Stomach (tissue), 19 donors: ENCODE measurements around the gene EPB41. TPM values are rescaled to one million over a fixed set of nuclear protein-coding genes. Genes with fewer than 3 reads are reported as not detected.

Experiments
- DNase-seq, 2 donors: peaks; one replicate each; pipeline versions ENCODE4 v3.0.0 to v3.0.0-alpha.2; 2013 to 2019
- H3K27ac ChIP-seq, 5 donors: fragments of 200-600 bp in 4 of 5; sonication (generic) in 4 of 5; one replicate each; pipeline ENCODE4 v1.5.1; 2013 to 2019; ENCODE audit warnings: mild to moderate bottlenecking in 1 of 5, moderate library complexity in 1 of 5
- H3K27me3 ChIP-seq, 3 donors: fragments of 200-600 bp; sonication (generic); one replicate each; pipeline ENCODE4 v1.5.1; 2017 to 2019; ENCODE audit warnings: mixed run types in 1 of 3
- H3K36me3 ChIP-seq, 4 donors: fragments of 200-600 bp; sonication (generic); 1 replicate in 3 of 4; 2 replicates in 1 of 4; pipeline ENCODE4 v1.5.1; 2016 to 2019
- H3K4me1 ChIP-seq, 4 donors: fragments of 200-600 bp; sonication (generic); one replicate each; pipeline ENCODE4 v1.5.1; 2016 to 2019
- H3K4me3 ChIP-seq, 4 donors: fragments of 200-600 bp; sonication (generic) in 3 of 4; one replicate each; pipeline ENCODE4 v1.5.1; 2016 to 2019; ENCODE audit warnings: mild to moderate bottlenecking in 1 of 4
- H3K9me3 ChIP-seq, 4 donors: fragments of 200-600 bp; sonication (generic); one replicate each; pipeline ENCODE4 v1.5.1; 2016 to 2019
- CTCF ChIP-seq, 7 experiments: fragments of 450-650 bp in 4 of 7; fragments of 200-600 bp in 3 of 7; sonication (generic) in 3 of 7; IDR thresholded peaks; one replicate each; pipeline ENCODE4 v1.5.1; 2016 to 2019; ENCODE audit warnings: antibody characterized with exemption in 7 of 7, control low read depth in 2 of 7, mild to moderate bottlenecking in 1 of 7
- EP300 ChIP-seq: sonication (generic); formaldehyde crosslinking; IDR thresholded peaks from one replicate; pipeline ENCODE4 v1.6.1; 2017; ENCODE audit warnings: antibody characterized with exemption
- POLR2A ChIP-seq, 4 donors: fragments of 450-650 bp; IDR thresholded peaks; one replicate each; pipeline ENCODE4 v1.6.1; 2016; ENCODE audit warnings: antibody characterized with exemption in 4 of 4, control low read depth in 2 of 4, mild to moderate bottlenecking in 1 of 4, moderate library complexity in 1 of 4
- POLR2AphosphoS5 ChIP-seq, 3 donors: sonication (generic); formaldehyde crosslinking; IDR thresholded peaks; one replicate each; pipeline ENCODE4 v1.6.1; 2016; ENCODE audit warnings: antibody characterized with exemption in 3 of 3
- WGBS, 5 donors: extraction: QIAGEN DNeasy Blood & Tissue Kit in 3 of 5; methylation state at CpG; one replicate each; pipeline versions ENCODE4 v1.1.5 to v1.1.7; 2013 to 2018; 5-methylcytosine and 5-hydroxymethylcytosine counted together
- intact Hi-C: fragments of 100-400 bp; cut with DNase I; formaldehyde crosslinking; loops from one replicate; pipeline ENCODE4 v1.15.1; 2023; ENCODE audit warnings: low total_unique reads
- long read RNA-seq, 10 donors: transcript quantifications; one replicate each; lab custom pipeline, GENCODE V29; 2026
- polyA plus RNA-seq, 3 donors: library from polyadenylated mRNA; stranded (reverse); fragments of 200-250 nt; gene quantifications; one replicate each; pipeline ENCODE4 v1.2.3, GENCODE V29; 2013
- total RNA-seq, 5 donors: library from RNA; depleted of rRNA; stranded (reverse); fragments of >200 nt; gene quantifications; one replicate each; pipeline versions ENCODE4 v1.1.0 to v1.2.3, GENCODE V29; 2014 to 2016
- donor health status: healthy with polysubstance abuse.
- donor health status: Bipolar disorder and iron deficiency.
- donor health status: healthy.

EPB41 gene
- total RNA-seq (100 to 1,000 TPM in 1 of 5 donors, 10 to 100 TPM in 4; 40.3 to 112 (median 59.5) TPM), polyA plus RNA-seq (10 to 100 TPM in 2 of 3 donors, 1 to 10 TPM in 1; 6.4 to 17.3 (median 12.2) TPM)
- long read RNA-seq, donor 1, result 0 reads
- long read RNA-seq, donor 2, result 0 reads
- long read RNA-seq, donor 3, result 0 reads
- long read RNA-seq, donor 4, result 0 reads
- long read RNA-seq, donor 5, full-length matches to known transcripts, result 1 of 1 reads
- long read RNA-seq, donor 5, partial matches to known transcripts, result 0 of 1 reads
- long read RNA-seq, donor 5, other reads (novel, unspliced or antisense), result 0 of 1 reads
- long read RNA-seq, donor 6, result 0 reads
- long read RNA-seq, donor 7, result 0 reads
- long read RNA-seq, donor 8, result 0 reads
- long read RNA-seq, donor 9, result 0 reads
- long read RNA-seq, donor 10, result 0 reads

- Histone ChIP-seq H3K9me3 (no peaks in the 10 kb centered on the region), H3K27ac (peak within 1 kb of the TSS; percentile 53 to 79 (median 65)), H3K27me3 (no peaks in the 10 kb centered on the region), H3K36me3 (no peaks in the 10 kb centered on the region), H3K4me1 (peaks cover 12 to 23% (median 18%) of the 10 kb centered on the region in 4 donors), H3K4me3 (peak within 1 kb of the TSS; percentile 62 to 85 (median 82))
- TF ChIP-seq CTCF (IDR thresholded peaks at IDR 0.05) (no peak), POLR2AphosphoS5 (IDR thresholded peaks at IDR 0.05) (peak; percentile 14 to 61 (median 26))
- intact Hi-C loops, result no loop called here
- peak; percentile 92 to 98 for DNase-seq
- 0 to 1% (median 0%) methylated on average over 53 to 95 of the region's 95 CpGs for WGBS, 5 donors
These were observed at the start of gene EPB41 for GRCh38 chr1:28914228-28915030. EPB41 (plus strand) TSS chr1:28914569; CDS start chr1:28987438, 72,869 bp downstream.

- no peak for DNase-seq
- Histone ChIP-seq H3K4me1 (no peaks in the 10 kb centered on the region), H3K9me3 (no peaks in the 10 kb centered on the region), H3K27me3 (peaks cover 0 to 20% (median 0%) of the 10 kb centered on the region in 3 donors), H3K36me3 (no peaks in the 10 kb centered on the region), H3K4me3 (no peak overlapping the region), H3K27ac (no peak overlapping the region)
- WGBS, 5 donors, result 76 to 88% (median 85%) methylated on average over 6 of the region's 6 CpGs
- intact Hi-C loops, result no loop called here
- TF ChIP-seq POLR2AphosphoS5 (IDR thresholded peaks at IDR 0.05) (no peak), CTCF (IDR thresholded peaks at IDR 0.05) (no peak)
These were observed 49.7 kb upstream of the EPB41 start for GRCh38 chr1:28864695-28865094.

- no peak for TF ChIP-seq EP300
- no peak for TF ChIP-seq POLR2AphosphoS5 (IDR thresholded peaks at IDR 0.05)
- TF ChIP-seq POLR2A (IDR thresholded peaks at IDR 0.05), result no peak
- no peak for TF ChIP-seq CTCF (IDR thresholded peaks at IDR 0.05)
- no peaks in the 10 kb centered on the region for H3K36me3 ChIP-seq
- 62 to 76% (median 67%) methylated on average over 8 to 10 of the region's 10 CpGs for WGBS, 5 donors
- no peak overlapping the region for H3K4me3 ChIP-seq
- H3K27ac ChIP-seq, result no peak overlapping the region
- H3K4me1 ChIP-seq, result no peaks in the 10 kb centered on the region
- intact Hi-C loops, result no loop called here
- no peaks in the 10 kb centered on the region for H3K9me3 ChIP-seq
- peaks cover 0 to 30% (median 0%) of the 10 kb centered on the region in 3 donors for H3K27me3 ChIP-seq
- no peak for DNase-seq
These were observed 48.2 kb upstream of the EPB41 start for GRCh38 chr1:28865997-28866650.

GRCh38 chr1:28867850-28868249 is 46.5 kb upstream of the EPB41 start:
- DNase-seq, result no peak
- intact Hi-C loops, result no loop called here
- no peaks in the 10 kb centered on the region for H3K36me3 ChIP-seq
- no peaks in the 10 kb centered on the region for H3K9me3 ChIP-seq
- no peaks in the 10 kb centered on the region for H3K4me1 ChIP-seq
- TF ChIP-seq EP300 (no peak), CTCF (IDR thresholded peaks at IDR 0.05) (no peak), POLR2A (IDR thresholded peaks at IDR 0.05) (no peak), POLR2AphosphoS5 (IDR thresholded peaks at IDR 0.05) (no peak)
- H3K27ac ChIP-seq, result no peak overlapping the region
- H3K27me3 ChIP-seq, result peaks cover 0 to 31% (median 0%) of the 10 kb centered on the region in 3 donors
- 63 to 87% (median 75%) methylated on average over 3 of the region's 3 CpGs for WGBS, 5 donors
- no peak overlapping the region for H3K4me3 ChIP-seq
